Body of pancreas (tissue), 4 donors: Measurements from ENCODE around the gene GCKR. TPM values are rescaled to one million over a fixed set of nuclear protein-coding genes. Genes with fewer than 3 reads are reported as not detected.

Experiments
- ATAC-seq: fragments of 150-250 bp; one replicate; pipeline ENCODE4 v1.9.1; 2016
- DNase-seq, 4 donors: peaks; one replicate each; pipeline ENCODE4 v3.0.0-alpha.2; 2019
- H3K27ac ChIP-seq, 4 donors: fragments of 200-600 bp; sonication (generic); 1 replicate in 3 of 4; 2 replicates in 1 of 4; pipeline versions ENCODE4 v1.5.1 to v1.6.1; 2016 to 2019; ENCODE audit warnings: mild to moderate bottlenecking in 1 of 4, mixed read lengths in 1 of 4, moderate library complexity in 1 of 4
- H3K27me3 ChIP-seq, 2 donors: fragments of 200-600 bp; sonication (generic); one replicate each; pipeline ENCODE4 v1.6.0; 2016; ENCODE audit warnings: mild to moderate bottlenecking in 1 of 2
- H3K36me3 ChIP-seq, 2 donors: fragments of 200-600 bp; sonication (generic); replicated peaks in 1 of 2; 2 replicates each; pipeline ENCODE4 v1.5.1; 2016; ENCODE audit warnings: low read depth in 2 of 2; ENCODE audit not compliant: insufficient read depth in 1 of 2
- H3K4me1 ChIP-seq: fragments of 200-600 bp; sonication (generic); one replicate; pipeline ENCODE4 v1.6.0; 2016
- H3K4me3 ChIP-seq, 2 donors: fragments of 200-600 bp; sonication (generic); 1 replicate in 1 of 2; 2 replicates in 1 of 2; pipeline ENCODE4 v1.5.1; 2016 to 2019
- H3K9me3 ChIP-seq, 3 donors: fragments of 200-600 bp; sonication (generic); 1 replicate in 2 of 3; 2 replicates in 1 of 3; pipeline ENCODE4 v1.5.1; 2016
- POLR2A ChIP-seq, 3 donors: fragments of 450-650 bp; IDR thresholded peaks; one replicate each; pipeline ENCODE4 v1.6.1; 2016; ENCODE audit warnings: antibody characterized with exemption in 3 of 3, mild to moderate bottlenecking in 2 of 3
- WGBS, 2 donors: methylation state at CpG; one replicate each; pipeline ENCODE4 v1.1.5; 2017; 5-methylcytosine and 5-hydroxymethylcytosine counted together
- intact Hi-C: fragments of 100-400 bp; cut with DNase I; formaldehyde crosslinking; loops from one replicate; pipeline ENCODE4 v1.15.1; 2023
- small RNA-seq: library from RNA; depleted of rRNA; stranded (forward); fragments of <200 nt; gene quantifications from one replicate; pipeline ENCODE3, GENCODE V24; 2016
- total RNA-seq, 2 donors: library from RNA; depleted of rRNA; stranded (reverse); fragments of >200 nt; gene quantifications; one replicate each; pipeline ENCODE4 v1.1.0, GENCODE V29; 2016
- TF ChIP-seq, protein P1 (sequence below), 7 experiments: fragments of 450-650 bp in 4 of 7; fragments of 200-600 bp in 3 of 7; sonication (generic) in 3 of 7; IDR thresholded peaks; one replicate each; pipeline ENCODE4 v1.5.1; 2016 to 2019; ENCODE audit warnings: antibody characterized with exemption in 7 of 7

The GCKR gene
- total RNA-seq, 2 donors from 2014 or later = 1.6 TPM; not detected in 1

DNA sequence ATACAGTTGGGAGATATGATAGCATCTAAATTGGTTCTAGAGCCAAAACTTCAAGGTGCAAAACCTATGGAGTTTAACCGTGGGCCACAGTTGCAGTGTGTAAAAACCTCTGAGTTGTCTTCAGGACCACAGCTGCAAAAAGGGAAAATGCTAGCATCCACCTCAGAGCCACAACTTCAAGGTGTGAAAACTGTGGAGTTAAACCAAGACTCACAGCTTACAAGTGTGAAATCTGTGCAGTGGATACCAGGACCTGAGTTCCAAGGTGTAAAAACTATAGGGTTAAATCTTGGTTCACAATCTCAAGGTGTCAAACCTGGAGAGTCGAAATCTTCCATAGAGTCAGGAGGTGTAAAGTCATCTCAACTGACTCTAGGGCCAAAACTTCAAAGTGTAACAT is 75.8 kb downstream of the GCKR start:
- H3K4me3 ChIP-seq = no peak overlapping the region
- no peaks in the 10 kb centered on the region for H3K27me3 ChIP-seq
- H3K9me3 ChIP-seq = peaks cover 0 to 19% (median 0%) of the 10 kb centered on the region in 3 donors
- no peak overlapping the region for H3K27ac ChIP-seq
- 62 to 67% methylated on average over 2 of the region's 2 CpGs for WGBS, 2 donors
- intact Hi-C loops = no loop called here
- H3K4me1 ChIP-seq = no peaks in the 10 kb centered on the region
- TF ChIP-seq, protein P1, sequence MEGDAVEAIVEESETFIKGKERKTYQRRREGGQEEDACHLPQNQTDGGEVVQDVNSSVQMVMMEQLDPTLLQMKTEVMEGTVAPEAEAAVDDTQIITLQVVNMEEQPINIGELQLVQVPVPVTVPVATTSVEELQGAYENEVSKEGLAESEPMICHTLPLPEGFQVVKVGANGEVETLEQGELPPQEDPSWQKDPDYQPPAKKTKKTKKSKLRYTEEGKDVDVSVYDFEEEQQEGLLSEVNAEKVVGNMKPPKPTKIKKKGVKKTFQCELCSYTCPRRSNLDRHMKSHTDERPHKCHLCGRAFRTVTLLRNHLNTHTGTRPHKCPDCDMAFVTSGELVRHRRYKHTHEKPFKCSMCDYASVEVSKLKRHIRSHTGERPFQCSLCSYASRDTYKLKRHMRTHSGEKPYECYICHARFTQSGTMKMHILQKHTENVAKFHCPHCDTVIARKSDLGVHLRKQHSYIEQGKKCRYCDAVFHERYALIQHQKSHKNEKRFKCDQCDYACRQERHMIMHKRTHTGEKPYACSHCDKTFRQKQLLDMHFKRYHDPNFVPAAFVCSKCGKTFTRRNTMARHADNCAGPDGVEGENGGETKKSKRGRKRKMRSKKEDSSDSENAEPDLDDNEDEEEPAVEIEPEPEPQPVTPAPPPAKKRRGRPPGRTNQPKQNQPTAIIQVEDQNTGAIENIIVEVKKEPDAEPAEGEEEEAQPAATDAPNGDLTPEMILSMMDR (IDR thresholded peaks at IDR 0.05) = no peak
- no peak for TF ChIP-seq POLR2A (IDR thresholded peaks at IDR 0.05)
- no peak for DNase-seq
- no peak for ATAC-seq
- H3K36me3 ChIP-seq = no peaks in the 10 kb centered on the region

DNA sequence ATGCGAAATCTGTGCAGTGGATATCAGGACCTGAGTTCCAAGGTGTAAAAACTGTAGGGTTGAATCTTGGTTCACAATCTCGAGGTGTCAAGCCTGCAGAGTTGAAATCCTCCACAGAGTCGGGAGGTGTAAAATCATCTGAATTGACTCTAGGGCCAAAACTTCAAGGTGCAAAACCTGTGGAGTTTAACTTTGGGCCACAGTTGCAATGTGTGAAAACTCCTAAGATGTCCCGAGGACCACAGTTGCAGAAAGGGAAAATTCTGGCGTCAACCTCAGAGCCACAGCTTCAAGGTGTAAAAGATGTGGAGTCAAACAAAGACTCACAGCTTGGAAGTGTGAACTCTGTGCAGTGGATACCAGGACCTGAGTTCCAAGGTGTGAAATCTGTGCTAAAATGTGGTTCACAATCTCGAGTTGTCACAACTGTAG is 76.4 kb downstream of the GCKR start:
- Histone ChIP-seq H3K4me3 (no peak overlapping the region), H3K4me1 (no peaks in the 10 kb centered on the region), H3K9me3 (peaks cover 0 to 25% (median 0%) of the 10 kb centered on the region in 3 donors), H3K27me3 (no peaks in the 10 kb centered on the region), H3K36me3 (no peaks in the 10 kb centered on the region), H3K27ac (no peak overlapping the region)
- ATAC-seq (no peak), DNase-seq (no peak)
- TF ChIP-seq, protein P1 (IDR thresholded peaks at IDR 0.05) = no peak
- no peak for TF ChIP-seq POLR2A (IDR thresholded peaks at IDR 0.05)
- intact Hi-C loops = no loop called here
- 63 to 70% methylated on average over 6 of the region's 6 CpGs for WGBS, 2 donors

Small RNA genes within 50 kb of the gene (small RNA-seq; reads per million reads assigned to genes)
- not detected for gene RNU6-986P

Other genes starting within 250 kb of the GCKR start
- not detected for gene SLC30A3, start 233.8 kb upstream of the GCKR start, total RNA-seq
- 1 to 10 TPM in 1 of 2 donors, not detected in 1; 1.3 TPM for gene DNAJC5G, start 221.4 kb upstream of the GCKR start, total RNA-seq
- under 1 TPM in 1 of 2 donors, not detected in 1; 0.26 TPM for gene TRIM54, start 214.4 kb upstream of the GCKR start, total RNA-seq
- 1 to 10 TPM in 1 of 2 donors, not detected in 1; 2.9 TPM for gene UCN, start 188.4 kb upstream of the GCKR start, total RNA-seq
- gene MPV17, start 173.7 kb upstream of the GCKR start, total RNA-seq = 10 to 100 TPM; 56.7 to 64.3 TPM
- 10 to 100 TPM; 26.2 to 73.2 TPM for gene GTF3C2, start 140.1 kb upstream of the GCKR start, total RNA-seq
- gene EIF2B4, start 126.5 kb upstream of the GCKR start, total RNA-seq = 10 to 100 TPM; 24.9 to 39.2 TPM
- gene SNX17, start 126.2 kb upstream of the GCKR start, total RNA-seq = 10 to 100 TPM; 50.4 to 70.8 TPM
- gene ZNF513, start 116.1 kb upstream of the GCKR start, total RNA-seq = 10 to 100 TPM; 11.7 to 22.1 TPM
- gene PPM1G, start 87.2 kb upstream of the GCKR start, total RNA-seq = 10 to 100 TPM; 36.3 to 49.4 TPM
- gene NRBP1, start 68.2 kb upstream of the GCKR start, total RNA-seq = 10 to 100 TPM; 34.2 to 36.6 TPM
- 10 to 100 TPM; 11.9 to 25.2 TPM for gene KRTCAP3, start 54.5 kb upstream of the GCKR start, total RNA-seq
- gene IFT172, start 7.1 kb upstream of the GCKR start, total RNA-seq = 10 to 100 TPM; 14.3 to 41.2 TPM
- gene FNDC4, start 1.6 kb upstream of the GCKR start, total RNA-seq = 10 to 100 TPM; 10.4 to 20.8 TPM
- gene ZNF512, start 86.2 kb downstream of the GCKR start, total RNA-seq = 10 to 100 TPM; 11.9 to 63.3 TPM
- 1 to 10 TPM; 1.3 to 2.1 TPM for gene CCDC121, start 132.2 kb downstream of the GCKR start, total RNA-seq
- gene GPN1, start 132.2 kb downstream of the GCKR start, total RNA-seq = 10 to 100 TPM in 1 of 2 donors, 1 to 10 TPM in 1; 9.9 to 17.9 TPM
- 10 to 100 TPM; 18.4 to 29.3 TPM for gene SUPT7L, start 166.8 kb downstream of the GCKR start, total RNA-seq
- 10 to 100 TPM; 15.6 to 22.4 TPM for gene SLC4A1AP, start 167.1 kb downstream of the GCKR start, total RNA-seq